Measurements from ENCODE around the gene SETD1B.

Gene SETD1B

GRCh38 chr12:121794534-121795033 is 9.2 kb upstream of the SETD1B start:
- H3K27ac ChIP-seq: peak overlapping the region; percentile 100
- peak; percentile 17; the same call in 1 of the 2 replicates for TF ChIP-seq CTCF (conservative IDR thresholded peaks at IDR 0.05)

- H3K27ac ChIP-seq: peak overlapping the region; percentile 100
- TF ChIP-seq CTCF (conservative IDR thresholded peaks at IDR 0.05): peak; percentile 88
These were observed 8.5 kb upstream of the SETD1B start for GRCh38 chr12:121795034-121795968.

GRCh38 chr12:121796855-121797751 is 6.7 kb upstream of the SETD1B start:
- H3K27ac ChIP-seq: peak overlapping the region; percentile 100

GRCh38 chr12:121797937-121798786 is 5.6 kb upstream of the SETD1B start:
- peak overlapping the region; percentile 100 for H3K27ac ChIP-seq
- TF ChIP-seq CTCF (conservative IDR thresholded peaks at IDR 0.05): no peak

More at GRCh38 chr12:121796855-121797751, 6.7 kb upstream of the SETD1B start:
- peak; percentile 49 for TF ChIP-seq CTCF (conservative IDR thresholded peaks at IDR 0.05)

- peak overlapping the region; percentile 100 for H3K27ac ChIP-seq
- no peak for TF ChIP-seq CTCF (conservative IDR thresholded peaks at IDR 0.05)
These were observed 5.0 kb upstream of the SETD1B start for GRCh38 chr12:121798787-121799155.

GRCh38 chr12:121799156-121799841 is 4.5 kb upstream of the SETD1B start:
- 0 out of 2 replicates have a peak, but pooled peaks have one; percentile 5 for TF ChIP-seq CTCF (conservative IDR thresholded peaks at IDR 0.05)
- peak overlapping the region; percentile 100 for H3K27ac ChIP-seq

Data from VCaP (cell line).